HepG2 (cell line): ENCODE results near the gene CLTA. TPM values are rescaled to one million over a fixed set of nuclear protein-coding genes. Genes with fewer than 3 reads are reported as not detected.
A peak's percentile ranks its signal among the peaks of the same experiment; 100 is the strongest.

ENCODE experiments used
- ARID5B ChIP-seq: IDR thresholded peaks from 2 replicates; pipeline ENCODE4 v1.4.0; 2020; ENCODE audit warnings: mild to moderate bottlenecking, missing genetic modification reagents
- BORCS8-MEF2B ChIP-seq: sonication (generic); formaldehyde crosslinking; IDR thresholded peaks from 2 replicates; pipeline ENCODE4 v1.8.0; 2022; ENCODE audit warnings: mild to moderate bottlenecking, missing genetic modification reagents
- E2F2 ChIP-seq: sonication (generic); formaldehyde crosslinking; IDR thresholded peaks from 2 replicates; pipeline ENCODE4 v1.4.0; 2020; ENCODE audit warnings: missing genetic modification reagents, borderline replicate concordance
- FOXP1 ChIP-seq, 2 experiments: fragments of 450-650 bp in 1 of 2; IDR thresholded peaks; 2 replicates each; pipeline ENCODE4 v1.6.1; 2017 to 2018; ENCODE audit warnings: antibody characterized with exemption in 1 of 2
- HDAC2 ChIP-seq: sonication (generic); formaldehyde crosslinking; IDR thresholded peaks from 2 replicates; pipeline ENCODE4 v1.4.0; 2020; ENCODE audit warnings: missing genetic modification reagents
- JUND ChIP-seq: sonication (generic); formaldehyde crosslinking; IDR thresholded peaks from 2 replicates; pipeline ENCODE4 v1.8.0; 2022; ENCODE audit warnings: mild to moderate bottlenecking, missing genetic modification reagents
- KAT8 ChIP-seq: IDR thresholded peaks from 2 replicates; pipeline ENCODE4 v1.6.1; 2016; ENCODE audit warnings: missing genetic modification reagents, missing compliant biosample characterization
- MIXL1 ChIP-seq: IDR thresholded peaks from 2 replicates; pipeline ENCODE4 v1.6.1; 2016
- PRMT3 ChIP-seq: sonication (generic); formaldehyde crosslinking; IDR thresholded peaks from 2 replicates; pipeline ENCODE4 v1.8.1; 2022; ENCODE audit warnings: low read depth, mild to moderate bottlenecking, moderate library complexity, missing genetic modification reagents, borderline replicate concordance
- RARA ChIP-seq: IDR thresholded peaks from 2 replicates; pipeline ENCODE4 v1.6.1; 2016; ENCODE audit warnings: missing genetic modification reagents, missing compliant biosample characterization
- SOX5 ChIP-seq: IDR thresholded peaks from 2 replicates; pipeline ENCODE4 v1.6.1; 2016; ENCODE audit warnings: borderline replicate concordance
- THAP11 ChIP-seq: IDR thresholded peaks from 2 replicates; pipeline ENCODE4 v1.6.1; 2016; ENCODE audit warnings: missing biosample characterization, missing genetic modification reagents
- ZBTB26 ChIP-seq: IDR thresholded peaks from 2 replicates; pipeline ENCODE4 v1.6.1; 2016; ENCODE audit warnings: missing compliant biosample characterization, missing genetic modification reagents, borderline replicate concordance
- ZFP41 ChIP-seq: sonication (generic); formaldehyde crosslinking; IDR thresholded peaks from 2 replicates; pipeline ENCODE4 v1.4.0; 2020; ENCODE audit warnings: mild to moderate bottlenecking, missing genetic modification reagents, borderline replicate concordance
- ZMYM4 ChIP-seq: sonication (generic); formaldehyde crosslinking; IDR thresholded peaks from 2 replicates; pipeline ENCODE4 v1.8.1; 2023; ENCODE audit warnings: mild to moderate bottlenecking, missing genetic modification reagents
- ZNF383 ChIP-seq: sonication (generic); formaldehyde crosslinking; IDR thresholded peaks from 2 replicates; pipeline ENCODE4 v1.4.0; 2020; ENCODE audit warnings: missing genetic modification reagents, mild to moderate bottlenecking, borderline replicate concordance
- ZNF431 ChIP-seq: sonication (generic); formaldehyde crosslinking; IDR thresholded peaks from 2 replicates; pipeline ENCODE4 v1.9.0; 2022; ENCODE audit warnings: missing genetic modification reagents, low read depth, mild to moderate bottlenecking, borderline replicate concordance
- ZNF446 ChIP-seq: sonication (generic); formaldehyde crosslinking; IDR thresholded peaks from 2 replicates; pipeline ENCODE4 v1.5.0; 2020; ENCODE audit warnings: mild to moderate bottlenecking, missing genetic modification reagents
- ZNF557 ChIP-seq: sonication (generic); formaldehyde crosslinking; IDR thresholded peaks from 2 replicates; pipeline ENCODE4 v1.4.0; 2020; ENCODE audit warnings: missing genetic modification reagents
- ZNF558 ChIP-seq: sonication (generic); formaldehyde crosslinking; IDR thresholded peaks from 2 replicates; pipeline ENCODE4 v1.9.0; 2022; ENCODE audit warnings: mild to moderate bottlenecking, missing genetic modification reagents, borderline replicate concordance
- polyA plus RNA-seq, 8 experiments: library from polyadenylated mRNA; depleted of rRNA in 3 of 8; stranded (reverse) in 7 of 8; unstranded in 1 of 8; fragments of >200 nt; fragmentation: Illumina TruSeq in 4 of 8; extraction: Trizol in 4 of 8; gene quantifications; 2 replicates each; pipeline versions ENCODE4 v1.2.1 to v1.2.3, GENCODE V29; 2011 to 2016; ENCODE audit warnings: low read depth in 4 of 8, missing spikeins in 1 of 8, mixed read lengths in 1 of 8; ENCODE audit not compliant: insufficient read depth in 1 of 8
- total RNA-seq, 5 experiments: library from RNA; depleted of rRNA; stranded (reverse); fragments of >200 nt; fragmentation: Illumina TruSeq; extraction: Trizol; gene quantifications; 2 replicates each; pipeline ENCODE4 v1.2.3, GENCODE V29; 2016; ENCODE audit warnings: low read depth in 1 of 5

Gene CLTA
- total and polyA plus RNA-seq, 2 of the 13 experiments (the other 11 are each of a cell fraction or from before 2014, with no cell fraction given), result 143 to 222 TPM

- TF ChIP-seq ARID5B (peak; percentile 63; the same call in 1 of the 2 replicates), ZMYM4 (CRISPR knock-in tag) (0 out of 2 replicates have a peak, but pooled peaks have one; percentile 18), ZNF557 (CRISPR knock-in tag) (no peak), SOX5 (CRISPR knock-in tag) (no peak; the same call in 1 of the 2 replicates), ZNF446 (CRISPR knock-in tag) (no peak), JUND (CRISPR knock-in tag) (no peak), PRMT3 (CRISPR knock-in tag) (no peak), BORCS8-MEF2B (CRISPR knock-in tag) (no peak), FOXP1 (IDR thresholded peaks at IDR 0.05) (no peak), FOXP1 (CRISPR knock-in tag; IDR thresholded peaks at IDR 0.05) (no peak), ZNF431 (CRISPR knock-in tag) (no peak), ZNF383 (no peak), ZBTB26 (0 out of 2 replicates have a peak, but pooled peaks have one; percentile 43), E2F2 (CRISPR knock-in tag) (no peak), RARA (CRISPR knock-in tag) (peak; percentile 55), THAP11 (no peak), ZNF558 (CRISPR knock-in tag) (no peak), MIXL1 (CRISPR knock-in tag) (peak; percentile 59; the same call in 1 of the 2 replicates), KAT8 (CRISPR knock-in tag) (peak; percentile 18; the same call in 1 of the 2 replicates), ZFP41 (no peak), HDAC2 (0 out of 2 replicates have a peak, but pooled peaks have one; percentile 11)
Observed at GRCh38 chr9:36150574-36151315, 40.0 kb upstream of the CLTA start (continued).
